CD4-positive, alpha-beta T cell (primary cell): ENCODE measurements around the gene PMCH. TPM values are rescaled to one million over a fixed set of nuclear protein-coding genes. Genes with fewer than 3 reads are reported as not detected.

Source experiments
- ATAC-seq: fragments of 200-7000 bp; cut with Tn5 transposase; one replicate; pipeline ENCODE4 v1.10.0; 2022; ENCODE audit warnings: mild to moderate bottlenecking; ENCODE audit not compliant: poor library complexity
- CTCF ChIA-PET: fragments of 350-600 bp; sonication (Branson Sonifier 250); formaldehyde crosslinking; loops from one replicate; lab custom pipeline; 2021; ENCODE audit warnings: antibody characterized with exemption, inconsistent platforms; lab: Charles Lee
- POLR2A ChIA-PET: fragments of 350-600 bp; sonication (Branson Sonifier 250); formaldehyde crosslinking; loops from one replicate; lab custom pipeline; 2021; ENCODE audit warnings: antibody characterized with exemption, inconsistent platforms; lab: Charles Lee
- DNase-seq, 14 experiments: peaks; one replicate each; pipeline ENCODE4 v3.0.0-alpha.2; 2013 to 2020; ENCODE audit warnings: mixed read lengths in 2 of 14
- H3K27ac ChIP-seq, 2 donors: one replicate each; pipeline versions ENCODE4 v1.5.1 to v1.7.0; 2013; ENCODE audit warnings: low read length in 2 of 2, low read depth in 1 of 2, mild to moderate bottlenecking in 1 of 2
- H3K27me3 ChIP-seq, 2 experiments: 1 replicate in 1 of 2; 2 replicates in 1 of 2; pipeline versions ENCODE4 v1.6.1 to v1.7.0; 2013; ENCODE audit warnings: low read length in 2 of 2, control low read depth in 1 of 2, mild to moderate bottlenecking in 1 of 2, moderate library complexity in 1 of 2; ENCODE audit not compliant: insufficient read depth in 2 of 2, control insufficient read depth in 1 of 2
- H3K36me3 ChIP-seq: one replicate; pipeline ENCODE4 v1.6.1; 2013; ENCODE audit warnings: low read length, control low read depth; ENCODE audit not compliant: insufficient read depth
- H3K4me1 ChIP-seq: one replicate; pipeline ENCODE4 v1.6.1; 2013; ENCODE audit warnings: low read length, control low read depth; ENCODE audit not compliant: insufficient read depth
- H3K4me3 ChIP-seq: one replicate; pipeline ENCODE4 v1.5.1; 2013; ENCODE audit warnings: mild to moderate bottlenecking, low read length, moderate library complexity
- H3K9me3 ChIP-seq, 2 experiments: 1 replicate in 1 of 2; 2 replicates in 1 of 2; pipeline versions ENCODE4 v1.6.1 to v1.7.0; 2013; ENCODE audit warnings: low read length in 2 of 2, mild to moderate bottlenecking in 2 of 2, control low read depth in 1 of 2, moderate library complexity in 1 of 2; ENCODE audit not compliant: control insufficient read depth in 1 of 2, insufficient read depth in 1 of 2
- H3K27ac Mint-ChIP-seq: one replicate; pipeline ENCODE4 v1.8.0; 2020; ENCODE audit warnings: mixed read lengths
- H3K27me3 Mint-ChIP-seq: one replicate; pipeline ENCODE4 v1.8.0; 2021; ENCODE audit warnings: mixed read lengths
- H3K36me3 Mint-ChIP-seq: one replicate; pipeline ENCODE4 v1.8.0; 2021; ENCODE audit warnings: low read depth, mixed read lengths
- H3K4me1 Mint-ChIP-seq: one replicate; pipeline ENCODE4 v1.8.0; 2021; ENCODE audit warnings: low read depth, mixed read lengths
- H3K4me3 Mint-ChIP-seq: one replicate; pipeline ENCODE4 v1.8.0; 2020; ENCODE audit warnings: mild to moderate bottlenecking, mixed read lengths
- H3K9me3 Mint-ChIP-seq: one replicate; pipeline ENCODE4 v1.8.0; 2020; ENCODE audit warnings: mixed read lengths
- intact Hi-C, 2 experiments: fragments of 100-400 bp; cut with DNase I in 1 of 2; cut with micrococcal nuclease in 1 of 2; formaldehyde crosslinking; loops; one replicate each; pipeline versions ENCODE4 v1.15.1 to v1.9.0; 2023 to 2025; cut with DNase I, micrococcal nuclease
- total RNA-seq, 174 experiments: library from RNA in 2 of 174; stranded (reverse) in 2 of 174; gene quantifications; one replicate each; pipeline ENCODE4 v1.2.3 and lab custom pipeline; 2021 to 2026
- TF ChIP-seq, protein P1 (sequence below): fragments of 200-600 bp; IDR thresholded peaks from one replicate; pipeline ENCODE4 v1.8.0; 2022; ENCODE audit warnings: antibody characterized with exemption, mild to moderate bottlenecking

Gene PMCH
- total RNA-seq, 2 experiments from 2014 or later, result not detected

DNA sequence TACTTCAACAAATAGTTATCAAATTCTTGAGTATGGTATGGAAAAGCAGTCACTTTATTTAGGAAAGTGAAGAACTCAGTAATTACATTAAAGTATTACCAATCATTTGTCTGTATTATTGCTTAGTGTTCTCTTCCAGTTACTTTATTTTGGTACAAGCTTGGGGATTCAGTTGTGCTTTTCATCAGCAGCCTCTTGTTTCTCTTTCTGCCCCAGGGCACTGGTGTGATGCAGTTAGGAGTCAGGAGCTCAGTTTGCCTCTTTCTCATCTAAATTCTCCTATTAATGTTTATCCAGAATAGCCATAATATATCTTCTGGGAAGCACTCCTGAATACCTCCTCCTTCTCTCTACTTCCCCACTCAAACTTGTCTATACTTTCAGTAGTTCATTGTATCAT, 25.7 kb downstream of the PMCH start:
- no peak overlapping the region for H3K27ac Mint-ChIP-seq
- CTCF ChIA-PET, result no interaction called here
- H3K36me3 Mint-ChIP-seq, result no peaks in the 10 kb centered on the region
- ATAC-seq (no peak), DNase-seq (no peak)
- H3K4me1 ChIP-seq, result no peaks in the 10 kb centered on the region
- no peaks in the 10 kb centered on the region for H3K4me1 Mint-ChIP-seq
- H3K4me3 ChIP-seq, result no peak overlapping the region
- TF ChIP-seq, protein P1, sequence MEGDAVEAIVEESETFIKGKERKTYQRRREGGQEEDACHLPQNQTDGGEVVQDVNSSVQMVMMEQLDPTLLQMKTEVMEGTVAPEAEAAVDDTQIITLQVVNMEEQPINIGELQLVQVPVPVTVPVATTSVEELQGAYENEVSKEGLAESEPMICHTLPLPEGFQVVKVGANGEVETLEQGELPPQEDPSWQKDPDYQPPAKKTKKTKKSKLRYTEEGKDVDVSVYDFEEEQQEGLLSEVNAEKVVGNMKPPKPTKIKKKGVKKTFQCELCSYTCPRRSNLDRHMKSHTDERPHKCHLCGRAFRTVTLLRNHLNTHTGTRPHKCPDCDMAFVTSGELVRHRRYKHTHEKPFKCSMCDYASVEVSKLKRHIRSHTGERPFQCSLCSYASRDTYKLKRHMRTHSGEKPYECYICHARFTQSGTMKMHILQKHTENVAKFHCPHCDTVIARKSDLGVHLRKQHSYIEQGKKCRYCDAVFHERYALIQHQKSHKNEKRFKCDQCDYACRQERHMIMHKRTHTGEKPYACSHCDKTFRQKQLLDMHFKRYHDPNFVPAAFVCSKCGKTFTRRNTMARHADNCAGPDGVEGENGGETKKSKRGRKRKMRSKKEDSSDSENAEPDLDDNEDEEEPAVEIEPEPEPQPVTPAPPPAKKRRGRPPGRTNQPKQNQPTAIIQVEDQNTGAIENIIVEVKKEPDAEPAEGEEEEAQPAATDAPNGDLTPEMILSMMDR, result no peak
- H3K27me3 Mint-ChIP-seq, result no peaks in the 10 kb centered on the region
- no peaks in the 10 kb centered on the region for H3K27me3 ChIP-seq
- H3K9me3 ChIP-seq, result no peaks in the 10 kb centered on the region
- H3K4me3 Mint-ChIP-seq, result no peak overlapping the region
- POLR2A ChIA-PET, result no interaction called here
- H3K36me3 ChIP-seq, result no peaks in the 10 kb centered on the region
- no peak overlapping the region for H3K27ac ChIP-seq
- no peaks in the 10 kb centered on the region for H3K9me3 Mint-ChIP-seq
- intact Hi-C loops, result no loop called here

DNA sequence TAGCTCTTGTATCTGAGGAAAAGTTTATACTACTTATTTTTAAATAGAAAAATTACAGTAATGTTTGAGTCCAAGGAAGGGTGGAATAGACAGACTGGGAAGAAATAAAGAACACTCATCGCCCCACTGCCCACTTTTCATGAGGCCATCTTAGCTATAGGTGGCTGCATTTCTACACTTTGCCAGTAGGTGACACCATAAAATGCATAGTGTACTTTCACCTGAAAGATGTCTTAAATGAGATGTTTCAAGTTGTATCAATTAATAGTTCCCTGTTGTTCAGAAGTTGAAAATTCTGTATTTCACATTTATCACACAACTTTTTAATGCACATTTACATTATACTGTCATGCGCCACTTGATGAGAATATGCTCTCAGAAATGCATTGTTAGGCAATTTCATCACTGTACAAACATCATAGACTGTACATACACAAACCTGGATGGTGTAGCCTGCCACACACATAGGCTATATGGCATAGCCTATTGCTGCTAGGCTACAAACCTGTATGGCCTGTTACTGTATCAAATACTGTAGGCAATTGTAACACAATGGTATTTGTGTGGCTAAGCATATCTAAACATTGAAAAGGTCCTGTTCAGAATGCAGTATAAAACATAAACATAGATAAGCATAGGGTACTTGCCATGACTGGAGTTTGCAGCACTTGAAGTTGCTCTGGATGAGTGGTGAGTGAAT, 27.6 kb downstream of the PMCH start:
- POLR2A ChIA-PET, result no interaction called here
- DNase-seq, result peak in 3 of 14 experiments; percentile 27 to 31 (median 30)
- CTCF ChIA-PET, result interaction anchor here (0.6 kb wide), 1 partner anchor 302 kb away, joined by 3 read pairs; no protein-coding TSS in a partner anchor

DNA sequence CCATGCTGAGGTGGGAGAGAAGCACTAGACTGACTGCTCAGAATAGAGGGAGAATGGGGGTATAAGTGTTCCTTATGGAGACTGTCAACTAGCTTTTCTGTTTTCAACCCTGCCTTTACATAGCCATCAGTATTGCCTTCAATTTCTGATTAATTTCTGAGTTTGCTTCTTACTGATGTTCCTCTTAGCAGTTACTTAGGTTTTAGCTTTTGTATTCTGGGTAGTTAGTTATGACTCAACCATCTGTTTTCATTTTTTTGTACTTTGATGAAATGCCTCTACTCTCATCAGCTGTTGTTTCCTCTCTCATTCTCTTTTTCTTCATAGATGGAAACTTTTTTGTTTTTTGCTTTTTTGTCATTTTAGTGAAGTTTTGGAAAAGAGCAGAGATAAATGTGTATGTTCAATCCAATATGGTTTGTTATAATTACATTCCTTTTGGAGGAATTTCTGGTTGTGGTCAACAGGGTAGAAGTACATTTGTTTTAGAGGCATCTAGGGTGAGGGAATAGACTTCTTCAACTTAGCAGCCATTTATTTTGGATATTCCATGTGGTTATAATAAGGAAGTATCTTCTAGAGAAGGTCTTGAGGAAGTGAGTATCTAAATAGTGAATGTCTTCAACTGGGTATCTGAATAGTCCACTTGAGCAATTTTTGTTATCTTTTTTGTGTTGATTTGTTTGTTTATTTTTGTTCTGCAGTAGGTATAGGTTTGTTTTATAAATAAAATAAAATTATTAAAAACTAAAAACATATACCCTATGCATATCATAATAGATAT, 29.6 kb downstream of the PMCH start:
- no peaks in the 10 kb centered on the region for H3K9me3 Mint-ChIP-seq
- Histone ChIP-seq H3K36me3 (no peaks in the 10 kb centered on the region), H3K27ac (no peak overlapping the region), H3K4me1 (no peaks in the 10 kb centered on the region), H3K9me3 (no peaks in the 10 kb centered on the region), H3K4me3 (no peak overlapping the region), H3K27me3 (no peaks in the 10 kb centered on the region)
- no peak overlapping the region for H3K4me3 Mint-ChIP-seq
- POLR2A ChIA-PET, result no interaction called here
- no peaks in the 10 kb centered on the region for H3K36me3 Mint-ChIP-seq
- no peak for ATAC-seq
- TF ChIP-seq, protein P1, result no peak
- DNase-seq, result no peak
- intact Hi-C loops, result no loop called here
- CTCF ChIA-PET, result no interaction called here
- no peaks in the 10 kb centered on the region for H3K27me3 Mint-ChIP-seq
- no peaks in the 10 kb centered on the region for H3K4me1 Mint-ChIP-seq
- H3K27ac Mint-ChIP-seq, result no peak overlapping the region

More for the DNA sequence above, 27.6 kb downstream of the PMCH start:
- no peaks in the 10 kb centered on the region for H3K36me3 Mint-ChIP-seq
- H3K4me1 Mint-ChIP-seq, result no peaks in the 10 kb centered on the region
- no peaks in the 10 kb centered on the region for H3K36me3 ChIP-seq
- H3K9me3 ChIP-seq, result no peaks in the 10 kb centered on the region
- no peak overlapping the region for H3K4me3 ChIP-seq
- H3K4me1 ChIP-seq, result no peaks in the 10 kb centered on the region
- no peak overlapping the region for H3K4me3 Mint-ChIP-seq
- TF ChIP-seq, protein P1, result peak; percentile 37
- H3K27me3 Mint-ChIP-seq, result no peaks in the 10 kb centered on the region
- H3K9me3 Mint-ChIP-seq, result no peaks in the 10 kb centered on the region
- intact Hi-C loops, result no loop called here
- no peak overlapping the region for H3K27ac ChIP-seq
- no peak overlapping the region for H3K27ac Mint-ChIP-seq
- ATAC-seq, result no peak
- no peaks in the 10 kb centered on the region for H3K27me3 ChIP-seq
